ENCODE results near the gene WASHC4. TPM values are rescaled to one million over a fixed set of nuclear protein-coding genes. Genes with fewer than 3 reads are reported as not detected.

WASHC4 gene
- total RNA-seq, 1 donor from 2014 or later = 50.9 TPM

DNA sequence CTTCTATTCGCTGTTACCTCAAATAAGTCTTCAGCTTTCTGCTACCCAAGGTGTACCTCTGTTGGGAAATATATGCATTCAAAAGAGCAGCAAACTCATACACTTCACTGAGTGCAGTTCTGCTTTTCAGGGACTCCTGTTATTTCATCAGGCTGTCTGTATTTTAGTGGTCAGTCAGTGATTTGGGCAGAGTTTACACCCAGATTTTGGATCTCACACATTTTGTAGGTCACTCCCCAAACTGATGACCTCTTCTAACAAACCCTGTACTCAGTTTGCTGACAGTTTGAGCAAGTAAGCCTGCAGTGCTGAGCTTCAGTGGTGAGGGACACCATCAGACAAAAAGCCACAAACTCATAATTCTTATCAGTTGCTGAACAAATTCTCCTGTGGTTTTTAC, 8.2 kb upstream of the WASHC4 start:
- Mint-ChIP-seq H3K4me3 (no peak overlapping the region), H3K27me3 (ENCODE audit: low read depth) (no peaks in the 10 kb centered on the region), H3K4me1 (peaks cover 6% of the 10 kb centered on the region), H3K9me3 (peaks cover 25% of the 10 kb centered on the region), H3K27ac (no peak overlapping the region), H3K36me3 (peaks cover 4% of the 10 kb centered on the region)
- no peak for TF ChIP-seq CTCF (IDR thresholded peaks at IDR 0.05; ENCODE audit: unreplicated experiment)
- DNase-seq (ENCODE audit: low spot score in 2 of 2, unreplicated experiment in 2 of 2) = no peak

- TF ChIP-seq CTCF (IDR thresholded peaks at IDR 0.05; ENCODE audit: unreplicated experiment) = no peak
- Mint-ChIP-seq H3K27me3 (ENCODE audit: low read depth) (no peaks in the 10 kb centered on the region), H3K27ac (no peak overlapping the region), H3K4me3 (no peak overlapping the region), H3K36me3 (peaks cover 4% of the 10 kb centered on the region), H3K4me1 (peaks cover 6% of the 10 kb centered on the region), H3K9me3 (peaks cover 26% of the 10 kb centered on the region)
- no peak for DNase-seq (ENCODE audit: low spot score in 2 of 2, unreplicated experiment in 2 of 2)
Observed at GRCh38 chr12:105100207-105100985, 7.1 kb upstream of the WASHC4 start.

- Mint-ChIP-seq H3K36me3 (peaks cover 4% of the 10 kb centered on the region), H3K4me1 (peaks cover 6% of the 10 kb centered on the region), H3K4me3 (no peak overlapping the region), H3K27me3 (ENCODE audit: low read depth) (no peaks in the 10 kb centered on the region), H3K9me3 (peaks cover 25% of the 10 kb centered on the region), H3K27ac (no peak overlapping the region)
- DNase-seq (ENCODE audit: low spot score in 2 of 2, unreplicated experiment in 2 of 2) = no peak
- TF ChIP-seq CTCF (IDR thresholded peaks at IDR 0.05; ENCODE audit: unreplicated experiment) = no peak
Observed at GRCh38 chr12:105100998-105101397, 6.5 kb upstream of the WASHC4 start.

DNA sequence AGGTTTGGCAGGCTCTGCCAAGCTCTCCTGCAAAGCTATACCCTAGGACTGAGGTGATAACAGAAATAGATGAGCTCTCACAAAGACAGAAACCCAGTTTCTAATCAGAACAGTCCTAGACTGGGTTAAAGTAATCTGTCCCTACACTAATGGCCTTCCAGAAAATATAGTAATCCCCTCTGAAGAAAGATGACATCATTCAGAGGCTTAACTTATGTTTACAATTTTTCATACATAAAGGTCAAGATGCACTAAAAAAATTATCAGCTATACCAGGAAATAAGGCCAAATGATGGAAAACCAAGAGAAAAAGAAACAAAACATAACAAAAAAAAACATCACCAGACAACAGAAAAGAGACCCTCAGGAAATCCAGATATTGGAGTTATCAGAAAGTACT, 4.9 kb upstream of the WASHC4 start:
- TF ChIP-seq CTCF (IDR thresholded peaks at IDR 0.05; ENCODE audit: unreplicated experiment) = no peak
- Mint-ChIP-seq H3K4me3 (no peak overlapping the region), H3K36me3 (no peaks in the 10 kb centered on the region), H3K27ac (no peak overlapping the region), H3K4me1 (peaks cover 17% of the 10 kb centered on the region), H3K9me3 (peaks cover 14% of the 10 kb centered on the region), H3K27me3 (ENCODE audit: low read depth) (no peaks in the 10 kb centered on the region)
- no peak for DNase-seq (ENCODE audit: low spot score in 2 of 2, unreplicated experiment in 2 of 2)

- Mint-ChIP-seq H3K27ac (no peak overlapping the region), H3K4me1 (peaks cover 34% of the 10 kb centered on the region), H3K36me3 (no peaks in the 10 kb centered on the region), H3K4me3 (no peak overlapping the region), H3K9me3 (peaks cover 5% of the 10 kb centered on the region), H3K27me3 (ENCODE audit: low read depth) (no peaks in the 10 kb centered on the region)
- no peak for TF ChIP-seq CTCF (IDR thresholded peaks at IDR 0.05; ENCODE audit: unreplicated experiment)
- DNase-seq (ENCODE audit: low spot score in 2 of 2, unreplicated experiment in 2 of 2) = no peak
Observed at GRCh38 chr12:105104762-105105161, 2.8 kb upstream of the WASHC4 start.

All from mesothelial cell of epicardium (in vitro differentiated cells).